NCI-H82 treated with DMSO at 0.1 percent for 48 hours (cell line): ENCODE data around the gene FOLR3.
"Not testable (repeated sequence)": the region's sequence is repeated elsewhere in the genome, so short reads cannot be mapped to it uniquely, and the experiment has no call there.

ENCODE experiments used
- DNase-seq: peaks from one replicate; lab custom pipeline; 2025; ENCODE audit not compliant: unreplicated experiment; lab: John Stamatoyannopoulos, UW

The FOLR3 gene

GRCh38 chr11:72160319-72160718, 24.8 kb downstream of the FOLR3 start:
- DNase-seq = no peak

GRCh38 chr11:72162891-72163492, 27.5 kb downstream of the FOLR3 start:
- DNase-seq = no peak

GRCh38 chr11:72164187-72164586, 28.7 kb downstream of the FOLR3 start:
- DNase-seq = not testable (repeated sequence)

- not testable (repeated sequence) for DNase-seq
These were observed 33.6 kb downstream of the FOLR3 start for GRCh38 chr11:72169046-72169555.

- DNase-seq = not testable (repeated sequence)
These were observed 34.2 kb downstream of the FOLR3 start for GRCh38 chr11:72169754-72170153.

- DNase-seq = not testable (repeated sequence)
These were observed 36.5 kb downstream of the FOLR3 start for GRCh38 chr11:72172043-72172442.

- DNase-seq = no peak
These were observed 37.8 kb downstream of the FOLR3 start for GRCh38 chr11:72173291-72173690.

GRCh38 chr11:72174302-72175070, 39.0 kb downstream of the FOLR3 start:
- no peak for DNase-seq

GRCh38 chr11:72177656-72178055, 42.1 kb downstream of the FOLR3 start:
- no peak for DNase-seq

GRCh38 chr11:72179049-72179803, 43.7 kb downstream of the FOLR3 start:
- no peak for DNase-seq

- no peak for DNase-seq
These were observed 44.4 kb downstream of the FOLR3 start for GRCh38 chr11:72179804-72180396.

GRCh38 chr11:72180892-72181552, 45.5 kb downstream of the FOLR3 start:
- DNase-seq = not testable (repeated sequence)

GRCh38 chr11:72181553-72181958, 46.0 kb downstream of the FOLR3 start:
- not testable (repeated sequence) for DNase-seq

GRCh38 chr11:72188267-72188666, 52.7 kb downstream of the FOLR3 start:
- DNase-seq = no peak
